GM13977 (cell line): Measurements from ENCODE around the gene CA9.
"Not testable (repeated sequence)": the region's sequence is repeated elsewhere in the genome, so short reads cannot be mapped to it uniquely, and the experiment has no call there.

ENCODE experiments used
- DNase-seq: peaks from one replicate; pipeline ENCODE4 v3.0.0; 2012; ENCODE audit warnings: low spot score
- CTCF ChIP-seq: IDR thresholded peaks from 2 replicates; pipeline ENCODE4 v1.5.1; 2012; ENCODE audit warnings: mild to moderate bottlenecking, control low read depth; ENCODE audit not compliant: insufficient read depth; ENCODE audit errors: extremely low read depth, missing control alignments
- in situ Hi-C: fragments of 300-500 bp; cut with MboI; formaldehyde crosslinking; loops from one replicate; pipeline ENCODE4 v1.12.0; 2022; ENCODE audit warnings: low sequenced_read_pairs, low pct_unique_long_range_greater_than_20kb, mixed read lengths, inconsistent platforms; ENCODE audit not compliant: unreplicated experiment

The CA9 gene

DNA sequence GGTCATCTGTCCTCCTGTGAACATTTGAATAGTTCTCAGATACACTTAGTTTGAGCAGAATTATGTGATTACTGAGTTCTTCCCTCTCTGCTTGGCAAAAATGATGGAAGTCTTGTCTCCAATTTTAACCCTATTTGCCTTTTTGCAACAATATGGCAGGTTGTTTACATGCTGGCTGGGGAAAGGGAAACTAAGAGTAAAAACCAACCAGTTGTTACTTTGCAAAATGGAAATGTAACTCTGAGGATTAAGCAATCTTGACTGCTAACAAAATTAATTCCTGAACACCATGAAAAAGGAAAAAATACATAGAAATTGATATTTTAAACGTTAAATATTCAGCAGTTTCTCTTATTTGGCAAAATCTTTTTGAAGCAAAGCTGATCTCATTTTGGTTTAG is 34.1 kb upstream of the CA9 start:
- in situ Hi-C loops: no loop called here
- no peak for DNase-seq
- TF ChIP-seq CTCF: no peak

GRCh38 chr9:35640431-35640830 is 33.3 kb upstream of the CA9 start:
- in situ Hi-C loops, DNase-seq: not testable (repeated sequence)

GRCh38 chr9:35641478-35641877 is 32.2 kb upstream of the CA9 start:
- in situ Hi-C loops: not testable (repeated sequence)

DNA sequence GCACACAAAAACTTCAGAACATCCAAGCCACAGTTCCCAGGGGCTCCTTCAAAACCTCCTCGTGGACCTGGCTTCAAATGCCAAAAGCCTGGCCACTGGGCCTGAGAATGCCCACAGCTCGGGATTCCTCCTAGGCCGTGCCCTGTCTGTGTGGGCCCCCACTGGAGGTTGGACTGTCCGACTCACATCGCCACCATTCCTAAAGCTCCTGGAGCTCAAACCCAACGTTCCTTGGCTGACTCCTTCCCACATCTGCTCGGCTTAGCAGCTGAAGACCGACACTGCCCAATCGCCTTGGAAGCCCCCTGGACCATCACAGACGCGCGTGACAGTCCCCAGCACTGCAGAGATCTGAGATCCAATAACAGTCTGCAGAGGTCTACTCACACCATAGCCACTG is 30.7 kb upstream of the CA9 start:
- TF ChIP-seq CTCF: no peak
- in situ Hi-C loops: no loop called here
- DNase-seq: no peak

More at GRCh38 chr9:35641478-35641877, 32.2 kb upstream of the CA9 start:
- not testable (repeated sequence) for DNase-seq

DNA sequence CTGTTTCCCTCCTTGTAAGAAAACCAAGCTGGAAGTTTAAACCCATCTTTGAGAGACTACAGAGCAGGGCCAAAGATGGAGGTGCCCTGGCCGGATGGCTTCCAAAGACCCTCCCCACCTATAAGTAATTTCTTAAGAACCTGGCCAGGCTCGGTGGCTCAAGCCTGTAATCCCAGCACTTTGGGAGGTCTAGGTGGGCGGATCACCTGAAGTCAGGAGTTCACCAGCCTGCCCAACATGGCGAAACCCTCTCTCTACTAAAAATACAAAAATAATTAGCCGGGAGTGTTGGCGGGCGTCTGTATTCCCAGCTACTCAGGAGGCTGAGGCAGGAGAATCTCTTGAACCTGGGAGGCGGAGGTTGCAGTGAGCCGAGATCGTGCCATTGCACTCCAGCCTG is 28.0 kb upstream of the CA9 start:
- in situ Hi-C loops, DNase-seq: not testable (repeated sequence)

- in situ Hi-C loops: no loop called here
- peak; percentile 24 for DNase-seq
- no peak for TF ChIP-seq CTCF
These were observed 27.6 kb upstream of the CA9 start for GRCh38 chr9:35646153-35646532.

DNA sequence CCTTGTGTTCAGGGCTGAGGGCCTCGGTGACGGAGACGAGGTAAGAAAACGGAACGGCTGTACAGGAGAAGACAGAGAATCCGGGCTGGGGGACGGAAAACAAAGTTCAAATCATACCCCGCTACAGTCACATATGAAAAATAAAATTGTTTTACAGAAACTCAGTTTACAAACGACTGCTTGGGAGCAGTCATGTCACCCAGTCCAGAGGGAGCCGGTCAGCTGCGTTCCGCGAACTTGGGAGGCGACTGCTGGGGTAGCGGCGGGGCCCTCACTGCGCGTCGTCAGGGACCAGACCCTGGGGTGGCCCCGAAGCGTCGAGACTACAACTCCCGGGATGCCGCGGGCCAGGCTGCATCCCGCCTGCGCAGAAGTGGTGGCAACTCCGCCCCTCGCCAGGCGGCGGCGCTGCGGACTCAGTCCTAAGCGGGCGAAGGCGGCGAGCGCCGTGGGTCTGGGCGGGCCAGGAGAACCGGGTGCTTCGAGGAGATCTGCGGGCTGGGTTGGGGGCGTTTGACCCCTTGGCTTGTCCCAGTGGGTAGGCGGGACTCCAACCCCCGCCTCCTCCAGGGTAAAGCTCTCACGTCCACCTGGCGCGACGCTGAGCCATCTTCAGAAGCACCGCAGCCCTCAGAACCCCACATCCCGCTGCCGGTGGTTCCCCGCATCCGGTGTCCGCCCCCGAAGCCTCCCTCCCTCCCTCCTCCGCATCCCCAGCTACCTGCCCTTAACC is 27.0 kb upstream of the CA9 start:
- in situ Hi-C loops: no loop called here
- TF ChIP-seq CTCF: peak; percentile 98
- peak; percentile 92 for DNase-seq

- peak; percentile 47 for DNase-seq
- TF ChIP-seq CTCF: no peak
- in situ Hi-C loops: no loop called here
These were observed 24.0 kb upstream of the CA9 start for GRCh38 chr9:35649431-35650340.
